H1 (cell line): Measurements from ENCODE around the gene IFI27L1. TPM values are rescaled to one million over a fixed set of nuclear protein-coding genes. Genes with fewer than 3 reads are reported as not detected.

ENCODE experiments used
- CTCF ChIA-PET: fragments of 300-600 bp; sonication (Branson Sonifier 250); formaldehyde crosslinking; loops from one replicate; lab custom pipeline; 2021; ENCODE audit not compliant: partially characterized antibody; lab: Charles Lee
- POLR2A ChIA-PET: fragments of 300-600 bp; sonication (Branson Sonifier 250); formaldehyde crosslinking; loops from one replicate; lab custom pipeline; 2021; ENCODE audit warnings: inconsistent platforms; ENCODE audit not compliant: partially characterized antibody; lab: Charles Lee
- DNase-seq, 2 experiments: peaks; one replicate each; pipeline versions ENCODE4 v3.0.0 to v3.0.0-alpha.2; 2010 to 2022; ENCODE audit warnings: low spot score in 2 of 2, low read depth in 1 of 2, mixed read lengths in 1 of 2
- FAIRE-seq: peaks from 2 replicates; lab custom pipeline; 2011; peaks lifted over from hg19 to GRCh38; lab: Jason Lieb, UNC
- H2AFZ ChIP-seq: 2 replicates; pipeline ENCODE4 v1.8.1; 2012; ENCODE audit warnings: low read length, inconsistent platforms
- H2AK5ac ChIP-seq: 2 replicates; pipeline ENCODE4 v1.6.1; 2013; ENCODE audit warnings: low read depth, low read length
- H2BK120ac ChIP-seq: replicated peaks from 2 replicates; pipeline ENCODE3; 2013; ENCODE audit warnings: low read depth, low read length, inconsistent platforms
- H2BK12ac ChIP-seq: 2 replicates; pipeline ENCODE4 v1.6.1; 2013; ENCODE audit warnings: low read depth, low read length
- H2BK15ac ChIP-seq: 2 replicates; pipeline ENCODE4 v1.6.1; 2013; ENCODE audit warnings: low read length
- H2BK20ac ChIP-seq: 2 replicates; pipeline ENCODE4 v1.6.1; 2013; ENCODE audit warnings: low read length
- H2BK5ac ChIP-seq: 2 replicates; pipeline ENCODE4 v1.6.1; 2013; ENCODE audit warnings: low read depth, low read length
- H3K14ac ChIP-seq: 2 replicates; pipeline ENCODE4 v1.6.1; 2013; ENCODE audit warnings: inconsistent platforms; ENCODE audit not compliant: insufficient read length
- H3K18ac ChIP-seq: 2 replicates; pipeline ENCODE4 v1.6.1; 2013; ENCODE audit warnings: low read length; ENCODE audit errors: extremely low read depth
- H3K23ac ChIP-seq: 2 replicates; pipeline ENCODE4 v1.6.1; 2013; ENCODE audit warnings: inconsistent platforms; ENCODE audit not compliant: insufficient read length
- H3K23me2 ChIP-seq: 2 replicates; pipeline ENCODE4 v1.6.1; 2013; ENCODE audit warnings: low read depth, low read length
- H3K27ac ChIP-seq: 2 replicates; pipeline ENCODE4 v1.6.1; 2011; ENCODE audit warnings: low read depth, low read length, inconsistent platforms
- H3K27me3 ChIP-seq, 4 experiments: replicated peaks in 1 of 4; 1 replicate in 1 of 4; 2 replicates in 3 of 4; pipeline versions ENCODE4 v1.6.1 to v1.8.1; 2011 to 2013; ENCODE audit warnings: low read length in 3 of 4, mild to moderate bottlenecking in 3 of 4, inconsistent platforms in 2 of 4, mixed read lengths in 2 of 4, moderate library complexity in 1 of 4; ENCODE audit not compliant: control insufficient read depth in 3 of 4, insufficient read depth in 3 of 4; ENCODE audit errors: extremely low read depth in 1 of 4
- H3K36me3 ChIP-seq, 4 experiments: 2 replicates each; pipeline versions ENCODE4 v1.6.1 to v1.8.1; 2011 to 2013; ENCODE audit warnings: mild to moderate bottlenecking in 4 of 4, low read length in 3 of 4, moderate library complexity in 2 of 4, control low read depth in 1 of 4, inconsistent platforms in 1 of 4; ENCODE audit not compliant: insufficient read depth in 4 of 4, control insufficient read depth in 2 of 4
- H3K4ac ChIP-seq: replicated peaks from 2 replicates; pipeline ENCODE3; 2013; ENCODE audit warnings: low read length, low read depth, mixed read lengths, inconsistent platforms; ENCODE audit not compliant: insufficient read length
- H3K4me1 ChIP-seq, 4 experiments: replicated peaks in 1 of 4; 1 replicate in 1 of 4; 2 replicates in 3 of 4; pipeline versions ENCODE4 v1.6.1 to v1.8.1; 2011 to 2013; ENCODE audit warnings: low read length in 3 of 4, inconsistent platforms in 2 of 4, mixed read lengths in 1 of 4; ENCODE audit not compliant: insufficient read depth in 4 of 4, control insufficient read depth in 3 of 4
- H3K4me2 ChIP-seq, 2 experiments: 2 replicates each; pipeline versions ENCODE4 v1.6.1 to v1.8.1; 2011 to 2013; ENCODE audit warnings: low read depth in 2 of 2, low read length in 2 of 2, control low read depth in 1 of 2, inconsistent platforms in 1 of 2, mild to moderate bottlenecking in 1 of 2; ENCODE audit not compliant: insufficient read depth in 1 of 2
- H3K4me3 ChIP-seq, 4 experiments: fragments of 200-600, 300-600 bp in 1 of 4; sonication (generic), shearing (Covaris generic), sonication (Bioruptor Twin) in 1 of 4; 2 replicates each; pipeline versions ENCODE4 v1.5.1 to v1.8.1; 2011 to 2016; ENCODE audit warnings: low read length in 4 of 4, low read depth in 3 of 4, control low read depth in 2 of 4, inconsistent platforms in 2 of 4, mild to moderate bottlenecking in 2 of 4, mixed read lengths in 1 of 4, moderate library complexity in 1 of 4; ENCODE audit not compliant: insufficient read depth in 2 of 4; ENCODE audit errors: extremely low read depth in 1 of 4
- H3K56ac ChIP-seq: replicated peaks from 2 replicates; pipeline ENCODE3; 2013; ENCODE audit warnings: low read depth, mild to moderate bottlenecking, mixed read lengths, low read length, inconsistent platforms; ENCODE audit not compliant: insufficient read length
- H3K79me1 ChIP-seq: 2 replicates; pipeline ENCODE4 v1.6.1; 2013; ENCODE audit warnings: low read depth, low read length, control low read depth
- H3K79me2 ChIP-seq, 2 experiments: 2 replicates each; pipeline versions ENCODE4 v1.6.1 to v1.8.1; 2012 to 2013; ENCODE audit warnings: low read length in 2 of 2, mild to moderate bottlenecking in 2 of 2, inconsistent platforms in 1 of 2; ENCODE audit not compliant: insufficient read depth in 2 of 2, control insufficient read depth in 1 of 2
- H3K9ac ChIP-seq, 4 experiments: replicated peaks in 1 of 4; 1 replicate in 1 of 4; 2 replicates in 3 of 4; pipeline versions ENCODE4 v1.6.1 to v1.8.1; 2011 to 2013; ENCODE audit warnings: low read depth in 3 of 4, low read length in 3 of 4, control low read depth in 2 of 4, mild to moderate bottlenecking in 2 of 4, moderate library complexity in 2 of 4, inconsistent platforms in 1 of 4; ENCODE audit errors: extremely low read depth in 1 of 4
- H3K9me3 ChIP-seq, 2 experiments: 2 replicates each; pipeline versions ENCODE4 v1.6.1 to v1.8.1; 2012 to 2013; ENCODE audit warnings: mild to moderate bottlenecking in 2 of 2, moderate library complexity in 2 of 2, control low read depth in 1 of 2, inconsistent platforms in 1 of 2, low read depth in 1 of 2, low read length in 1 of 2, mixed read lengths in 1 of 2; ENCODE audit not compliant: insufficient read depth in 2 of 2
- H4K20me1 ChIP-seq, 2 experiments: replicated peaks in 1 of 2; 2 replicates each; pipeline versions ENCODE3 to v1.8.1; 2011 to 2013; ENCODE audit warnings: inconsistent platforms in 2 of 2, low read length in 2 of 2, mild to moderate bottlenecking in 1 of 2; ENCODE audit not compliant: insufficient read depth in 2 of 2, control insufficient read depth in 1 of 2
- H4K5ac ChIP-seq: 2 replicates; pipeline ENCODE4 v1.6.1; 2013; ENCODE audit warnings: low read length, low read depth, mixed read lengths, inconsistent platforms; ENCODE audit not compliant: insufficient read length
- H4K8ac ChIP-seq: 2 replicates; pipeline ENCODE4 v1.8.0; 2013; ENCODE audit warnings: mild to moderate bottlenecking, moderate library complexity, low read length, inconsistent platforms; ENCODE audit not compliant: insufficient read depth; ENCODE audit errors: extremely low read depth
- H4K91ac ChIP-seq: replicated peaks from 2 replicates; pipeline ENCODE3; 2013; ENCODE audit warnings: low read length, mixed read lengths, inconsistent platforms; ENCODE audit not compliant: insufficient read length
- BRCA1 ChIP-seq: IDR thresholded peaks from 2 replicates; pipeline ENCODE4 v1.6.1; 2012; ENCODE audit warnings: low read depth, low read length, improper control_type of control experiment
- CTCF ChIP-seq, 3 experiments: IDR thresholded peaks; 1 replicate in 2 of 3; 2 replicates in 1 of 3; pipeline versions ENCODE4 v1.5.1 to v1.6.1; 2011; ENCODE audit warnings: low read length in 3 of 3, mild to moderate bottlenecking in 3 of 3, inconsistent platforms in 2 of 3, low read depth in 1 of 3, moderate library complexity in 1 of 3; ENCODE audit not compliant: insufficient read depth in 1 of 3; ENCODE audit errors: control extremely low read depth in 1 of 3
- KDM4A ChIP-seq: IDR thresholded peaks from one replicate; pipeline ENCODE4 v1.7.1; 2012; ENCODE audit warnings: low read depth, mild to moderate bottlenecking, moderate library complexity, low read length, inconsistent platforms; ENCODE audit not compliant: severe bottlenecking
- RAD21 ChIP-seq, 2 experiments: IDR thresholded peaks in 1 of 2; conservative IDR thresholded peaks in 1 of 2; 2 replicates each; pipeline ENCODE4 v1.6.1; 2011; ENCODE audit warnings: low read depth in 2 of 2, low read length in 2 of 2, improper control_type of control experiment in 1 of 2, inconsistent platforms in 1 of 2, mild to moderate bottlenecking in 1 of 2, moderate library complexity in 1 of 2
- TEAD4 ChIP-seq: IDR thresholded peaks from 2 replicates; pipeline ENCODE4 v1.6.1; 2012; ENCODE audit warnings: low read depth, low read length, inconsistent platforms, mixed read lengths
- WGBS, 2 experiments: shearing (Covaris generic) in 1 of 2; methylation state at CpG; one replicate each; pipeline versions ENCODE4 v1.1.6 to v1.1.7; 2013 to 2015; ENCODE audit warnings: low lambda C conversion rate in 2 of 2, mixed read lengths in 2 of 2, inconsistent platforms in 1 of 2, low coverage in 1 of 2, missing lambda C conversion rate in 1 of 2; ENCODE audit not compliant: insufficient replicate concordance in 2 of 2, insufficient coverage in 1 of 2, insufficient read length in 1 of 2; ENCODE audit errors: extremely low coverage in 1 of 2, missing lambda C conversion rate in 1 of 2; 5-methylcytosine and 5-hydroxymethylcytosine counted together
- polyA plus RNA-seq, 7 experiments: library from polyadenylated mRNA; depleted of rRNA in 3 of 7; stranded (reverse) in 5 of 7; unstranded in 2 of 7; fragments of >200 nt in 5 of 7; fragments of 200-250 nt in 2 of 7; gene quantifications; 1 replicate in 5 of 7; 2 replicates in 1 of 7; 4 replicates in 1 of 7; pipeline versions ENCODE4 v1.2.1 to v1.2.3, GENCODE V29; 2011 to 2013; ENCODE audit warnings: missing spikeins in 2 of 7, mixed read lengths in 2 of 7
- total RNA-seq: library from RNA; stranded (reverse); fragmentation: NEBNext Ultra II Directional; extraction: Animal tissue kit (Norgen Biotek cat#: 25700); gene quantifications from 2 replicates; pipeline ENCODE4 v1.2.1, GENCODE V29; 2021

Gene IFI27L1
- total and polyA plus RNA-seq, 2 of the 8 experiments (the other 6 are each of a cell fraction or from before 2014, with no cell fraction given): 21.2 to 30.5 TPM

GRCh38 chr14:94143239-94143638, 62.1 kb downstream of the IFI27L1 start:
- H3K36me3 ChIP-seq: no peaks in the 10 kb centered on the region
- no peak overlapping the region for H3K4ac ChIP-seq
- H3K4me1 ChIP-seq: peaks cover 7 to 16% (median 15%) of the 10 kb centered on the region in 4 experiments; a peak in 6 of 7 replicates
- peak in 1 of 2 experiments; percentile 64 for DNase-seq
- TF ChIP-seq TEAD4 (peak; percentile 82), RAD21 (IDR thresholded peaks at IDR 0.05 in 1 of 2, conservative IDR thresholded peaks at IDR 0.05 in 1 of 2; ENCODE audit: low read depth in 2 of 2, low read length in 2 of 2) (peak; percentile 68 to 77), CTCF (IDR thresholded peaks at IDR 0.05; ENCODE audit: control extremely low read depth in 1 of 3, insufficient read depth in 1 of 3, low read depth in 1 of 3, low read length in 3 of 3) (peak; percentile 67 to 75 (median 74)), BRCA1 (no peak), KDM4A (no peak)
- TF ChIP-seq, all 59 proteins: peak for 3
- POLR2A ChIA-PET: interaction anchor here (0.9 kb wide), 1 partner anchor 51 kb away, joined by 3 read pairs; no protein-coding TSS in a partner anchor
- H2BK5ac ChIP-seq: no peak overlapping the region
- H2BK120ac ChIP-seq: no peak overlapping the region
- H3K27ac ChIP-seq: no peak overlapping the region
- H3K9ac ChIP-seq: no peak overlapping the region
- WGBS, 2 experiments: 48% methylated on average over 3 of the region's 3 CpGs; no CpG with 5 or more reads in 1 of the 2 experiments
- no peak overlapping the region for H2AFZ ChIP-seq
- no peak overlapping the region for H3K4me2 ChIP-seq
- no peak overlapping the region for H2BK12ac ChIP-seq
- no peaks in the 10 kb centered on the region for H3K79me1 ChIP-seq
- no peaks in the 10 kb centered on the region for H3K23me2 ChIP-seq
- FAIRE-seq: peak; percentile 55
- no peak overlapping the region for H3K56ac ChIP-seq
- H3K79me2 ChIP-seq: no peaks in the 10 kb centered on the region
- H2BK20ac ChIP-seq: no peak overlapping the region
- CTCF ChIA-PET: interaction anchor here (0.6 to 9.2 kb wide), 31 partner anchors 9 to 355 kb away, joined by 3 to 148 read pairs (median 5); partner anchors contain the start of gene IFI27L2
- H3K4me3 ChIP-seq: no peak overlapping the region
- no peaks in the 10 kb centered on the region for H4K20me1 ChIP-seq
- no peak overlapping the region for H3K14ac ChIP-seq
- H3K18ac ChIP-seq: no peak overlapping the region
- no peak overlapping the region for H2AK5ac ChIP-seq
- no peak overlapping the region for H2BK15ac ChIP-seq
- H3K27me3 ChIP-seq: no peaks in the 10 kb centered on the region
- H4K5ac ChIP-seq: no peak overlapping the region
- H4K8ac ChIP-seq: no peak overlapping the region
- no peak overlapping the region for H4K91ac ChIP-seq
- no peak overlapping the region for H3K23ac ChIP-seq
- H3K9me3 ChIP-seq: no peaks in the 10 kb centered on the region
